Measurements from ENCODE around the gene LUZP1.

LUZP1 gene

DNA sequence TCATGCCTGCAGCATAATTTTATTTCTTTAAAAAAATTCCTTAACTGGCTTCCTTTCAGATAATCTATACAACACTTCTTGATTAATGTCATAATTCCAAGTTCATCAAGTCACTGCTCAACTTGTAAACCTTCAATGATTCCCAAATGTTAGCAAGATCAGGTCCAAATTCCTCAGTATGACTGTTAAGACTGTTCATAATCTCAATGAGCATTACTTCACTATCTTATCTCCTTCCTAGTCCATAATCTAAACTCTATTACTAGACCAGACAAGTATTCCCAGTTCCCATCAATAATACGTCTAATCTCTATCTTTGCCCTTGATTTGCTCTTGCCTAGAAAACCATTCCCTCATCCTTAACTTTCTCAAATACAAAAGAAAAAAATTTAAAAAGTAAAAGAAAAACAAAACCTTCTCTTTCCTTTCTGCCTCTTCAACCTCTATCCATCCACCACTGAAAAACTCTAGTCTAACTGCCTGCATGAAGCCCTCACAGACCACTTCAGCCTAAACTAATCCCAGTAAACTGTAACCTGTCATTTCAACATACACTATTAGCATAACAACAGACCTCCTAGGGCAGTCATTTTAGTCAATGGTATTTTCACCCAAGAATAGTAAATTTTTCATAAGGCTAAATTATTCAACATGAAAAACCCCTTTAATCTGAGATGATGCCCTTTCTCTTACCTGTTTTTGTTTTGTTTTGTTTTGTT lies 15.5 kb downstream of the LUZP1 start:
- DNase-seq (ENCODE audit: low read depth) = peak; percentile 56

- DNase-seq (ENCODE audit: low read depth) = no peak
These were observed 17.9 kb downstream of the LUZP1 start for GRCh38 chr1:23150742-23151141.

- no peak for DNase-seq (ENCODE audit: low read depth)
These were observed 18.5 kb downstream of the LUZP1 start for GRCh38 chr1:23150125-23150524.

DNA sequence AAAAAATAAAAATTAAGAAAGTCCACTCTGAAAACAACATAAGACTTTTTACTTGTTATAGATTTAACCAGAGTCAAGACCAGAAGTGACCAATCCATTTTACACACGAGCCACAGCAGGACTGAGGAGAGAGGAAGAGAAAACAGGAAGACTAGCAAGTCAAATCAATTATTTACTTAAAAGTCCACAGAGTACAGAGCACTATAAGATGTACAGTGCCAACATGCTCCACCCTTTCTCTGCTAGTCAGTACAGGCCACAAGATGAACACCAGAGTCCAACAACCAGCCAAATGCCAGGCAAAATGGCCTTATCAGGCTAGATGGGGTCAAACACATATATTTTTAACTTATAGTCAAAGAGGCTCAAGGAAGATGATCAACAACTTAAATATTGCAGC lies 19.5 kb downstream of the LUZP1 start:
- DNase-seq (ENCODE audit: low read depth) = no peak

DNA sequence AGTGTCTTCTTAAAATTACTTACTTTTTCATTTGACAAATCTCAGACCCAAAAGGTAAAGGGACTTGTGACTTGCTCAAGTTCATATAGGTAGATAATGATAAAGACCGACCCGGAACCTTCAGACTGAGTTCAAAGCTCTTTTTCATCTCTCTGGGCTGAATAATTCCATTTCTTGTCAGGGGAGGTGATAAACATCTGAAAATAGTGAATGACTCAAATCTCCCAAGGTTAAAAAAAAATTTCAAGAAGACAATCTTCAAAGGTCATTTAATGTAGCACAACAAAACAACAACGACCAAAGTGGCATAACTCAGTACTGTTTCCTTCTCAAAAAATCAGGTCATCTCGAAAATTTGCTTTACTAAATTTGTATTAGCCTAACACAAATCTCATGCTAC lies 20.6 kb downstream of the LUZP1 start:
- DNase-seq (ENCODE audit: low read depth) = peak; percentile 37

GRCh38 chr1:23140940-23141596 lies 27.6 kb downstream of the LUZP1 start:
- no peak for DNase-seq (ENCODE audit: low read depth)

GRCh38 chr1:23135268-23135667 lies 33.4 kb downstream of the LUZP1 start:
- no peak for DNase-seq (ENCODE audit: low read depth)

DNA sequence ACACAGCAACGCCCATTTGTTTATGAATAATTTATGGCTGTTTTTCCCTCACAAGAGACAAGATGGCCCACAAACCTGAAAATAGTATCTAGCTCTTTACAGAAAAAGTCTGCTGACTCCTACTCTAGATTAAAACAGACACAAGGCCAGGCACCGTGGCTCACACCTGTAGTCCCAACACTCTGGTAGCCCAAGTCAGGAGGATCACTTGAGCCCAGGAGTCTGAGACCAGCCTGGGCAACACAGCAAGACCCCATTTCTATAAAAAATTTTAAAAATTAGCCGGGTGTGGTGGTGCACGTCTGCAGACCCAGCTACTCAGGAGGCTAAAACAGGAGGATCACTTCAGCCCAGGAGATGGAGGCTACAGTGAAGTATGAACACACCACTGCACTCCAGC lies 34.6 kb downstream of the LUZP1 start:
- no peak for DNase-seq (ENCODE audit: low read depth)

DNA sequence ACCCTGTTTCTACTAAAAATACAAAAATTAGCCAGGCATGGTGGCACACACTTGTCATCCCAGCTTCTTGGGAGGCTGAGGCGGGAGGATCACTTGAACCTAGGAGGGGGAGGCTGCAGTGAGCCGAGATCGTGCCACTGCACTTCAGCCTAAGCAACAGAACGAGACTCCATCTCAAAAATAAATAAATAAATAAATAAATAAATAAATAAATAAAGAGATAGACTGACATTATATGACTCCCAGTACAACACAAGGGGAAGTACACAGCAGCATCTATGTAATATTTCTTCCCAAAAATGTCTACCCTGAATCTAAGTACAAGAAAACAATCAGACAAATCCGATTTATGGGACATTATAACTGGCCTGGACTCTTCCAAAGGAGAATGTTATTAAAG lies 35.1 kb downstream of the LUZP1 start:
- DNase-seq (ENCODE audit: low read depth) = no peak

DNA sequence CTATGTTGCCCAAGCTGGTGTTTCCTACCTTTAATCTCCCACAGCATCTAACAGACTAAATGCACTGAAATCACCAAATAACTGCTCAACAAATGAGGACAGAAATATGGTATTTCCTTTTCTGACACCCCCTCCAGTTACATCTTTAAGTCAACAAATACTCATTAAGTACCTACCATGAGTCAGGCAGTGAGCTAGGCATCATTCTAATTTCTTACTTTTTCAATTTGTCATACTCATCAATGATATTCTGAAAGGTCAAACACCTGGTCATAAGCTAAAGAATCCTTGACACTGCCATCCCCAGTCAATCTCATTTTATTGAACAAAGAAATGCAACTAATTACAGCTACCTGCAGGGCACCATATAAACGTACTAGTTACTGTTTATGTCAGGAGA lies 36.6 kb downstream of the LUZP1 start:
- DNase-seq (ENCODE audit: low read depth) = no peak

DNA sequence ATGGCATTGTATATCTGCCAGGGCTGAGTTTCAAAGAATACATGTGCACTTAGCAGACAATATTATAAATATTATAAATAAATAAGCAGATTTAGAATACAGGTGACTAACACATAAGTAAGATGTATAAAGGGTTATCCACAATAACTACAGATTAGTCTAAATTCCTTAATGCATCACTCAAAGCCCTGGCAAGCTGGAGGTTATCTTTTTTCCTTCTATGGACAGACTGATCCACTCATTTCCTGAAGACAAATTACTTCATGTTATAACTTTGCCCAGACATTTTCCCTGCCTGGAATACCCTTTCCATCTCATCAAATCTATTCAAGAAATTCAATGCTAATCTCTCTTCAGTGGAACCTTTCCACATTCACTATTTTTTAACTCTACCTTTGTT lies 38.8 kb downstream of the LUZP1 start:
- peak; percentile 45 for DNase-seq (ENCODE audit: low read depth)

DNA sequence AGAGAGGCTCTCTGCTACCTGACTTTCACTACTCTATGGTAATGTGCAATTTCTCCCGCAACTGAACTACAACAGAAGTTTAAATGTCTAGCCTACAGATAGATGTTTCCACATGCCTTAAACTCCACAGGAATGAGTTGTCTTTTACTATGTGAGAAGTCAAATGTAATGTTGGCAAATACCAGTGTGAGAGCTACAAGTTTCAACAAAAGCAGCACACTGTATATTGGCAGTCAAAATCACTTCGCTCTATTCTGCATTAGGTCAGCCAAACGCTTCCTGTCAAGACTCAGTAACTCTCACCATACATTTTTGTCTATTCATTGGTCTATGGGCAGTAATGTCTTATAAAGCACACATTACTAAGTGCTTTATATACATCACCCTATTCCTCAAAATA lies 41.9 kb downstream of the LUZP1 start:
- peak; percentile 78 for DNase-seq (ENCODE audit: low read depth)

DNA sequence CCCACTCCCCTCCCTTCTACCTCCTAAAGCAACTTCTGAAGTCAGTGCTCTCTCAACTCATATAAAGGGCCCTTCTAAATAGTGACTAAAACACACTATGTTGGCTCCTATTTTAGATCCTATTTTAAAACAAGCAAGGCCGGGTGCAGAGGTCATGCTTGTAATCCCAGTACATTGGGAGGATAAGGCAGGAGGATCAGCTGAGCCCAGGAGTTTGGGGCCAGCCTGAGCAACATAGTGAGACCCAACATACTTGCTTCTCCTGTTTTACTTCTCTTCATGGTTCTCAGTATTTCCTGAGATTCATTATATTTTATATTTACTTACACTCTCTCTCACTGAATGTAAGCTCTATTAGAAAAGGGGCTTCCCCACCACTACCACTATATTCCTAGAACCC lies 42.5 kb downstream of the LUZP1 start:
- DNase-seq (ENCODE audit: low read depth) = no peak

DNA sequence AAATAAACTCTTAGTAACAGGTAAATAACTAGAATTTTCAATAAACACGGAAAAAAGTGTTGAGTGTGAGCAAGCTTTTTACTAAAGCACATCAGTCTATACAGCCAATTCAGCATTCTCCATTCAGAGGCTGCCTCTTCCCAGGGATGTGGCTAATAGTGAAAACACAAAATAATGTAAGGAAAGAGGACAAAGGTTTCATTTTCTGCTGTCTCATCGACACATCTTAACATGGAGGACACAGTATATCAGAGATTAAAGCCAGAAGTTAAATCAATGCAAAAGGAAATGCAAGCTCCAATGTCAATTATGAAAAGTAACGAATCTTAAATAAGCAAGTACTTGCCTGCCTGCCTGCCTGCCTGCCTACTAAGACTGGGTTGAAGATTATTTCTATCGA lies 43.2 kb downstream of the LUZP1 start:
- DNase-seq (ENCODE audit: low read depth) = no peak

- no peak for DNase-seq (ENCODE audit: low read depth)
These were observed 44.2 kb downstream of the LUZP1 start for GRCh38 chr1:23124259-23125026.

GRCh38 chr1:23123528-23123927 lies 45.1 kb downstream of the LUZP1 start:
- DNase-seq (ENCODE audit: low read depth) = no peak

DNA sequence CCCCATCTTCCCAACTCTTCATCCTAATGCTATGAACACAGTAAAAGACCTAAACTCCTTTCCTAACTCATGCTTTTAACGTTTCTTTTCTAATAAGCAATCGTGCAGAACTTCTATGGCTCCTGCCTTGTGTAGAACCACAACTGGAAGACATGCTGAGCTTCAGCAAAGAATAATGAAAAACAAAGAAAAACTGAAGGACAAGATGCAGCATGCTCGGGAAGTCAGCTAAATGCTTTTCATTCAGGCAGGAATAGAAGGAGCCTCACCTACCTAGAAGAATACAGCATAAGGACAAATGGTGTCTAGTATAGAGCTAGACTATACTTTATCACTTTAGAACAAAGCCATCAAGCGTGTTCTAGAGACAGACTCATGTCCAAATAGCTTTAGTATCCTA lies 45.9 kb downstream of the LUZP1 start:
- no peak for DNase-seq (ENCODE audit: low read depth)

DNA sequence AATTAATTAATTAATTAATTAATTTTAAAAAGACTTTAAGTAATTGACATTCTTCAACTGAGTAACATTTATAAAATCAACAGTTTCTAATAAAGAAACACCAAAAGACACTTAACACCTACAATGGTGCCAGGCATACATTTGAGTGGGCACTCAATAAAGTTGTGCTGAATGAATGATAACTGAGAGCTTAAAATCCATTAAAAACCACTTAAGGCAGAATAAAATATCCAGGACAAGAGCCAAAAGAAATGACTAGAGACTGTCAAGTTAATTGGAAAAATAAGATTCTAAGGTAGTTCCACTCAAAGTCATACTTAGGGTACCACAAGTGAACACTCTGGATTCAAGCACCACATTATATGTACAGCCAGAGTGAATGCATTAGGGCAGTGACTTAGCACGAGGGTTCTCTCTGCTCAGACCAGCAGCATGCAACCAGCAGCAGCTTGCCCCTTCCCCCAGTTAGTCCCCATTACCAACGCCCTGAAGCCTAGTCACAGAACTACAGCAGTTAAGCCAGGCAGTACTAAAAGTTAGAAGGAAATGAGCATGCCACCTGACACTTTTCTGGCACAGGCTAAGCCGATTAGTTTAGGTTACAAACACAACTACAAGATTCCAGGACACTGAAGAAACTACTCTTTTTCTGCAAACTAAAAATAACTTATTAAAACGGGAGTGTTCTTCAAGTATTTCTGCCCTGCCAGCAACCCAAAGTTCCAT lies 46.5 kb downstream of the LUZP1 start:
- peak; percentile 33 for DNase-seq (ENCODE audit: low read depth)

GRCh38 chr1:23120383-23120782 lies 48.3 kb downstream of the LUZP1 start:
- DNase-seq (ENCODE audit: low read depth) = no peak

- DNase-seq (ENCODE audit: low read depth) = peak; percentile 46
These were observed 49.5 kb downstream of the LUZP1 start for GRCh38 chr1:23118957-23119792.

DNA sequence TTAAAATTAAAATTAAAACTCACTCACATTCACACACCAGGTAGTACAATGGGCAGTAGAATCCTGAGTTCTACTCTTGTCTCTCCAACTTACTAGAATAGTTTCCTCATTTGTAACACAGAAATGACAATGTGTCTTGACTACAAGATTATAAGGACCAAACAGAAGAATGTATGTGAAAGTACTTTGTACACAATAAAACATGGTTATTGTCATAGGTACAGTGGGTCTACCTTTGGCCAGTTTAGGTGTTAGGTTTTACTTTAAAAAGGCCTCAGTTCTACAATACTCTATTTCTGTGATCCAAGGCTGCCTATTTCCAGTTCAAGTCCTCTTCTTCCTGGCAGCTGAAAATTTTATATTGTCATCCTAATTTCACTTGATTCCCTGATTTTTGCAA lies 50.2 kb downstream of the LUZP1 start:
- DNase-seq (ENCODE audit: low read depth) = no peak

All from amniotic epithelial cell (primary cell).